Kidney tubule cell (primary cell): ENCODE data around the gene PCBP3.
A peak's percentile ranks its signal among the peaks of the same experiment; 100 is the strongest.
"Not testable (repeated sequence)": the region's sequence is repeated elsewhere in the genome, so short reads cannot be mapped to it uniquely, and the experiment has no call there.

Experiments
- DNase-seq: peaks from one replicate; pipeline ENCODE4 v3.0.0-alpha.2; 2018; ENCODE audit warnings: low spot score

PCBP3 gene

GRCh38 chr21:45845770-45846090 lies 202.2 kb downstream of the PCBP3 start:
- no peak for DNase-seq

- DNase-seq, result peak; percentile 2
Observed at GRCh38 chr21:45846373-45847160, 203.0 kb downstream of the PCBP3 start.

GRCh38 chr21:45847870-45848269 lies 204.3 kb downstream of the PCBP3 start:
- DNase-seq, result no peak

GRCh38 chr21:45848331-45848730 lies 204.8 kb downstream of the PCBP3 start:
- no peak for DNase-seq

GRCh38 chr21:45848805-45849204 lies 205.3 kb downstream of the PCBP3 start:
- DNase-seq, result no peak

GRCh38 chr21:45849651-45850050 lies 206.1 kb downstream of the PCBP3 start:
- DNase-seq, result no peak

- no peak for DNase-seq
Observed at GRCh38 chr21:45850181-45850580, 206.7 kb downstream of the PCBP3 start.

GRCh38 chr21:45852386-45852785 lies 208.9 kb downstream of the PCBP3 start:
- DNase-seq, result not testable (repeated sequence)

- no peak for DNase-seq
Observed at GRCh38 chr21:45852886-45853400, 209.4 kb downstream of the PCBP3 start.

GRCh38 chr21:45853703-45854342 lies 210.3 kb downstream of the PCBP3 start:
- DNase-seq, result no peak

GRCh38 chr21:45854690-45855247 lies 211.2 kb downstream of the PCBP3 start:
- no peak for DNase-seq

GRCh38 chr21:45855248-45855811 lies 211.8 kb downstream of the PCBP3 start:
- DNase-seq, result no peak

- DNase-seq, result no peak
Observed at GRCh38 chr21:45856442-45856841, 212.9 kb downstream of the PCBP3 start.

GRCh38 chr21:45856906-45857305 lies 213.4 kb downstream of the PCBP3 start:
- DNase-seq, result no peak

GRCh38 chr21:45857761-45858160 lies 214.2 kb downstream of the PCBP3 start:
- no peak for DNase-seq

GRCh38 chr21:45858180-45858579 lies 214.7 kb downstream of the PCBP3 start:
- no peak for DNase-seq

GRCh38 chr21:45859041-45859761 lies 215.7 kb downstream of the PCBP3 start:
- DNase-seq, result no peak

- no peak for DNase-seq
Observed at GRCh38 chr21:45859762-45860357, 216.3 kb downstream of the PCBP3 start.

- no peak for DNase-seq
Observed at GRCh38 chr21:45860493-45861155, 217.1 kb downstream of the PCBP3 start.

GRCh38 chr21:45861156-45861870 lies 217.8 kb downstream of the PCBP3 start:
- DNase-seq, result no peak
